ENCODE results near the gene RGSL1. TPM values are rescaled to one million over a fixed set of nuclear protein-coding genes. Genes with fewer than 3 reads are reported as not detected.

The RGSL1 gene
- total and polyA plus RNA-seq, 9 of the 15 experiments (the other 6 are each of a cell fraction or from before 2014, with no cell fraction given), result 0.03 TPM; not detected in 8

GRCh38 chr1:182431278-182431677 is 18.7 kb upstream of the RGSL1 start (continued):
- 0 out of 6 replicates have a peak, but pooled peaks of 1 of the 3 experiments have one; percentile 10 for TF ChIP-seq ZBTB11 (CRISPR knock-in tag; IDR thresholded peaks at IDR 0.05)
- TF ChIP-seq, protein P1, sequence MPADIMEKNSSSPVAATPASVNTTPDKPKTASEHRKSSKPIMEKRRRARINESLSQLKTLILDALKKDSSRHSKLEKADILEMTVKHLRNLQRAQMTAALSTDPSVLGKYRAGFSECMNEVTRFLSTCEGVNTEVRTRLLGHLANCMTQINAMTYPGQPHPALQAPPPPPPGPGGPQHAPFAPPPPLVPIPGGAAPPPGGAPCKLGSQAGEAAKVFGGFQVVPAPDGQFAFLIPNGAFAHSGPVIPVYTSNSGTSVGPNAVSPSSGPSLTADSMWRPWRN (IDR thresholded peaks at IDR 0.05; ENCODE audit: low read depth), result no peak

GRCh38 chr1:182433580-182433979 is 16.4 kb upstream of the RGSL1 start:
- WGBS (ENCODE audit: insufficient coverage, low coverage, missing lambda C conversion rate), result no CpG with 5 or more reads among the region's 1 CpG
- Histone ChIP-seq H3K9me1 (ENCODE audit: control insufficient read depth, insufficient read depth, low read length) (no peaks in the 10 kb centered on the region), H3K4me2 (ENCODE audit: insufficient read depth, low read length) (no peak overlapping the region), H3K27ac (ENCODE audit: extremely low read depth, low read depth, low read length) (no peak overlapping the region), H3K27me3 (ENCODE audit: control insufficient read depth in 2 of 2, insufficient read depth in 2 of 2, low read length in 2 of 2) (peaks cover 29 to 34% of the 10 kb centered on the region in 2 experiments), H3K9me3 (replicated peaks; ENCODE audit: control insufficient read depth, insufficient read depth, low read depth, low read length) (peaks cover 7% of the 10 kb centered on the region), H3K79me2 (ENCODE audit: control insufficient read depth, insufficient read depth, low read length) (no peaks in the 10 kb centered on the region), H3K4me1 (replicated peaks in 1 of 2; ENCODE audit: control insufficient read depth in 2 of 2, insufficient read depth in 2 of 2, low read length in 2 of 2) (peaks cover 9 to 10% of the 10 kb centered on the region in 2 experiments), H3K36me3 (ENCODE audit: control insufficient read depth, insufficient read depth, low read length) (no peaks in the 10 kb centered on the region), H3K9ac (ENCODE audit: insufficient read depth in 1 of 2, low read depth in 2 of 2, low read length in 2 of 2) (no peak overlapping the region), H2AFZ (ENCODE audit: low read depth, low read length) (no peak overlapping the region), H3K4me3 (no peak overlapping the region), H4K20me1 (replicated peaks; ENCODE audit: control insufficient read depth, insufficient read depth, low read length) (no peaks in the 10 kb centered on the region)
- FAIRE-seq (no peak), DNase-seq (ENCODE audit: extremely low read depth in 1 of 4, low spot score in 3 of 4) (no peak), ATAC-seq (no peak)
- ChIA-PET POLR2A (no interaction called here), CTCF (ENCODE audit: low intra/inter-chr PET ratio) (no interaction called here)
- no TSS peak for BruUV-seq (replicated peaks)
- intact Hi-C loops (cut with micrococcal nuclease), result no loop called here
- in situ Hi-C loops (cut with MboI), result no loop called here
- TF ChIP-seq JUN (IDR thresholded peaks at IDR 0.05; ENCODE audit: borderline replicate concordance, low read depth, low read length) (no peak), JUN (CRISPR knock-in tag; IDR thresholded peaks at IDR 0.05; ENCODE audit: borderline replicate concordance) (no peak), POLR2B (IDR thresholded peaks at IDR 0.05; ENCODE audit: low read depth, partially characterized antibody) (no peak), TSC22D4 (tag; IDR thresholded peaks at IDR 0.05) (no peak), KAT2B (IDR thresholded peaks at IDR 0.05; ENCODE audit: low read depth, low read length) (no peak), ZNF695 (CRISPR knock-in tag; IDR thresholded peaks at IDR 0.05) (no peak), CREBBP (IDR thresholded peaks at IDR 0.05; ENCODE audit: low read depth, low read length) (no peak), ZNF586 (CRISPR knock-in tag; conservative IDR thresholded peaks at IDR 0.05) (no peak), LCOR (CRISPR knock-in tag; IDR thresholded peaks at IDR 0.05) (no peak)
- TF ChIP-seq, protein P2, sequence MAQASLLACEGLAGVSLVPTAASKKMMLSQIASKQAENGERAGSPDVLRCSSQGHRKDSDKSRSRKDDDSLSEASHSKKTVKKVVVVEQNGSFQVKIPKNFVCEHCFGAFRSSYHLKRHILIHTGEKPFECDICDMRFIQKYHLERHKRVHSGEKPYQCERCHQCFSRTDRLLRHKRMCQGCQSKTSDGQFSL (CRISPR knock-in tag; IDR thresholded peaks at IDR 0.05), result no peak
- TF ChIP-seq, protein P2 (tag; IDR thresholded peaks at IDR 0.05), result no peak
- TF ChIP-seq, protein P3, sequence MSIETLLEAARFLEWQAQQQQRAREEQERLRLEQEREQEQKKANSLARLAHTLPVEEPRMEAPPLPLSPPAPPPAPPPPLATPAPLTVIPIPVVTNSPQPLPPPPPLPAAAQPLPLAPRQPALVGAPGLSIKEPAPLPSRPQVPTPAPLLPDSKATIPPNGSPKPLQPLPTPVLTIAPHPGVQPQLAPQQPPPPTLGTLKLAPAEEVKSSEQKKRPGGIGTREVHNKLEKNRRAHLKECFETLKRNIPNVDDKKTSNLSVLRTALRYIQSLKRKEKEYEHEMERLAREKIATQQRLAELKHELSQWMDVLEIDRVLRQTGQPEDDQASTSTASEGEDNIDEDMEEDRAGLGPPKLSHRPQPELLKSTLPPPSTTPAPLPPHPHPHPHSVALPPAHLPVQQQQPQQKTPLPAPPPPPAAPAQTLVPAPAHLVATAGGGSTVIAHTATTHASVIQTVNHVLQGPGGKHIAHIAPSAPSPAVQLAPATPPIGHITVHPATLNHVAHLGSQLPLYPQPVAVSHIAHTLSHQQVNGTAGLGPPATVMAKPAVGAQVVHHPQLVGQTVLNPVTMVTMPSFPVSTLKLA (conservative IDR thresholded peaks at IDR 0.05), result no peak
